GM18867 (cell line): ENCODE results near the gene DCK.

ENCODE experiments used
- ATAC-seq: cut with Tn5 transposase; IDR thresholded peaks from one replicate; pipeline ENCODE4 v1.9.1; 2021; ENCODE audit warnings: mild to moderate bottlenecking, moderate library complexity; ENCODE audit not compliant: unreplicated experiment

The DCK gene

DNA sequence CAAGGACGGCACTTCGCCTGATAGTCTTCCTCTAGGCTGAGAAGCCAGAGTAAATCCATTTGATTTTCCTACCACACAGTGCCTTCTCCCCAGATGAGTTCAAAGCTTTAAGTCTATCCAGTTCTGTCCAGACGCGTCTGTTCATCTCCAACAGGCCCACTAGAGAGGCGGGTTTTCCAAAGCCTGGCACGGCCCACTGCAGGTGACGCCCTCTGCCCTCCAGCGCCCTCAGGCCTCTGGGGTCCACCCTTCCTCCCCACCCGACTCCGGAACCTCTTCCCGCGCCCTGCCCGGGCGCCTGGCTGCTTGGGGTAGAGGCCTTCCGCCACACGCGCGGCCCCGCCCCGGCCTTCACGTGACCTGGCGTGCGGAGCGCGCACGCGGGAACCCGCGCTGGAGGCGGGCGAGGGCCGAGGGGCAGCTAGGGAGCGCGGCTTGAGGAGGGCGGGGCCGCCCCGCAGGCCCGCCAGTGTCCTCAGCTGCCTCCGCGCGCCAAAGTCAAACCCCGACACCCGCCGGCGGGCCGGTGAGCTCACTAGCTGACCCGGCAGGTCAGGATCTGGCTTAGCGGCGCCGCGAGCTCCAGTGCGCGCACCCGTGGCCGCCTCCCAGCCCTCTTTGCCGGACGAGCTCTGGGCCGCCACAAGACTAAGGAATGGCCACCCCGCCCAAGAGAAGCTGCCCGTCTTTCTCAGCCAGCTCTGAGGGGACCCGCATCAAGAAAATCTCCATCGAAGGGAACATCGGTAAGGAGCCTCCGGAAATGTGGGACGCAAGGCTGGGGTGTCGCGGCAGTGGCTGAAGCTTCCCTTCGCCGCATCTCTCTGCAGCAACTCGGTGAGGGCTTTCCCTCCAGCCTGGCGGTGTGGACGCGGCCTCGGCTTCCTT lies at the start of gene DCK:
Gene DCK, plus strand, starts transcription at position 469 of the 888 bp plus-strand sequence. Its CDS starts 187 bp downstream, at position 656.
- ATAC-seq, result peak; percentile 84

DNA sequence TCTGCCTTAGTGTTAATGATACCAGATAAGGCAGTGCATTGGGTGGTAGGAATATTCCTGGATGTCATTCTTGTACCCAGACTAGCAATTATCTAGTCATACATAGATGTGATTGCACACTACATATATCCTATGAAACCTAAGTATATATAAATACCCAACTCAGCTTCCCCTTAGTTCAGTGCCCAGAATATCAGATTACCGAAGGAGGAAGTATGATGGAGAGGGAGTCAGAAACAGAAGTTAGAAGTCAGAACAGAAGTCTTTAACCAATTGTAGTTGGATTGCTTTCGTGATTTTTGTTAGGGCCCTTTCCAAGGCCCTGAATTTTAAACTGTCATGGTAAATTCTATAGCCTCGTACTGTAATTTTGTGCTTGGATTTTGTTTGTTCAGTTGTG lies 48.4 kb upstream of the DCK start:
- ATAC-seq, result no peak

DNA sequence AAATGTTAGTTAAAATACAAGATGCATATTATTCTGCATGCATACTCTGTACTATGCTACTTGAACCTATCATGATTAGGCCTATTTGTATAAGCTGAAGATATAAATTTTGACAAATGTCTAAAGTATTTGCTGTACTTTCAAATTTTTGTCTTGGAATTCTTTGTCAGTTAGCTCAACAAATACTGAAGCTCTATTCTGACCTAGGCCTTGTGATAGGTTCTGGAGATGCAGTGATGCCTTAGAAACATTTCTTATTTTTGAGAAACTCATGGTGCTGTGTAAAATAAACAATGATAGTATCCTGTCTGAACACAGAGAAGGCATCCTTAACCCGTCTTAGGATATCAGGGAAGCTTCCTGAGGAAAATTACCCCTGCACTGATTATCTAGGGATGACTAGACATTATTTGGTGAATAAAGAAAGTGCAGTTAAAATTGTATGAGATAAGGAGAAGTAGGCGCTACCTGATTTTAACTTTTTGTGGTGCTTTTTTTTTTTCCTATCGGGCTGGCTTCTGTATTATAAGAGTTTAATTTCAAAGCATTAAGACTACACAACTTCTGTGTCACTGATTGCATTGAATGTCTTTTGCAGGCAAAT lies 47.9 kb upstream of the DCK start:
- no peak for ATAC-seq

DNA sequence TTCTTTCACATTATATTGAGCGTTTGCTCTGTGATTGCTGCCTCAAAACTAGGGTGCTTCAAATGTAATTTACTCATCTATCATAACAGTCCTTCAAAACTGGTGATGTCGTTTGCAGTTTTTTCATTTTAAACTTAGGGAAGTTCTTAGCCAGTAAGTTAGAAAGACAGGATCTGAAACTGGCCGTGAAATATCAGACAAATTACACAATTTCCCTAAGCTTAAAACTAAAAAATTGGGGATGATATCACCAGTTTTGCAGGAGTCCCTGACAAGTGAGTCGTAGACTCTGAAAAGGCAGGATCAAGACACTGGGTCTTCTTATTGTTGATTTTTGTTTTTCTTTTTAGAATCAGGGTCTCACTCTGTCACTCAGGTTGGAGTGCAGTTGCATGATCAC lies 46.5 kb upstream of the DCK start:
- no peak for ATAC-seq

DNA sequence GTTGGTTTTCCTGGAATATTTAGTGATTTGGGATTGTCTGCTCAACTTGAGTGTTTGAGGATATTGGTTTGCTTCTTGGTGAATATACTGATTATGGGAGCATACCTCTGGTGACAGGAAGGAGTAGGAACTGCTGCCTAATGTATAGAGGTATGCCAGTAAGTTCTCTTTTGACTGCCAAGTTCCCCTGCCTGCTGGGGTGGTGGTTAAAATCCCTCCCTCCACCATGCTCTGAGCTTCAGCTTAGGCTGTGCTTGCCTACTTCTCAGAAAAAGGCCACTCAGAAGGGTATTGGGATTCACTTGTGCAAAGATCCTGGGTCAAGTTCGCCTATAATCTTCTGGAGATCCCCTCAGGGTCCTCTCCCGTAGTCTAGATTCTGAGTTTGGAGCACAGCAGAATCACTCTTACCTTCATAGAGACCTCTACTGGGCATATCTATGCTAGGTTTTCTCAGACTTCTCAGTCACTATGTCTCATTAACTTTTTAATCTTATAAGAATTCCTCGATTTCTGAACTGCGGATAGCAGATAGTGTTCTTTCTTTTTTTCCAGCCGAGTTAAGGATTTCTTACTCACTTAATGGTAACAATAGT lies 44.7 kb upstream of the DCK start:
- peak; percentile 52 for ATAC-seq

DNA sequence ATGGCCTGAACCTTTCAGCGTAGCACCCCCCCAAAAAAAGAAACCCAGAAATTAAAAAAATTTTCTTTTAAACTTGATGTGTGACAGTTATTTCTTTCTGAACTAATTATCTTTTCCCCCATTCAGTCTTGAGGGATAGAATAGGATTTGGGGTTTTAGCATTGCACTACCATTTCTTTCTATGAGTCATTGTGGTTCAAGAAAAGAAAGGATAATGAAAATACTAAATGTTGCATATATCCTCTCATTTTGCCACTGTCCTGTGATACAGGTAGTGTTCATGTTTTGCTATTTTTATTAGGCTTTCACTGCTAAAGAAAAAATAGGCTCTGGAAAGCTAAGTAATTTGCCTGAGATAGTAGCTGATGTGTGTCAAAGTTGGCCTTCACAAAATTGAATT lies 39.4 kb upstream of the DCK start:
- ATAC-seq, result no peak

DNA sequence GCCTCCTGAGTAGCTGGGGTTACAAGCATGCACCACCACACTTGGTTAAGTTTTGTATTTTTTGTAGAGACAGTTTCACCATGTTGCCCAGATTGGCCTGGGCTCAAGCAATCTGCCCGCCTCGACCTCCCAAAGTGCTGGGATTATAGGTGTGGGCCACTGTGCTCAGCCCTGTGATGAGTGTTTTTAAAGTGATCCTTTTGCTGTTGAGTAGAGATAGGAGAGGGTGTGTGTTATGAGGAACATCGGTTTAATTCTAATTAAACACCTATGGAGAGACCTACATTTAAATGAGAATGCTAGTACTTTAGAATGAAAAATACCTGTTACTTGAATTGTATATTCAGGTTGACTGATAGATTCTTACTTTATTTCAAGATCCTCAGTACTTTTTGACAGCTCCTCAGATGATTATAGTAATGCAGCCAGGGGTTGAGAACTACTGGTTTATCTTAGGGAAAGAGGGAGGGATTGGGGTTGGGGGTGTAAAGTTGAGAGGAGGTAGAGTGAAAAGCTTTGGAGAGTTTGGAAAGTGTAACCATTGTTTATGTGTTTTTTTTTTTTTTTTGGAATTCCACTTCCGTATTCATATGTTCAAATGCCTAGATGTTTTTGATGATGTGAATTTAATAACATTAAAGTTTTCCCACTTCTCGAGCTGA lies 36.8 kb upstream of the DCK start:
- ATAC-seq, result no peak

DNA sequence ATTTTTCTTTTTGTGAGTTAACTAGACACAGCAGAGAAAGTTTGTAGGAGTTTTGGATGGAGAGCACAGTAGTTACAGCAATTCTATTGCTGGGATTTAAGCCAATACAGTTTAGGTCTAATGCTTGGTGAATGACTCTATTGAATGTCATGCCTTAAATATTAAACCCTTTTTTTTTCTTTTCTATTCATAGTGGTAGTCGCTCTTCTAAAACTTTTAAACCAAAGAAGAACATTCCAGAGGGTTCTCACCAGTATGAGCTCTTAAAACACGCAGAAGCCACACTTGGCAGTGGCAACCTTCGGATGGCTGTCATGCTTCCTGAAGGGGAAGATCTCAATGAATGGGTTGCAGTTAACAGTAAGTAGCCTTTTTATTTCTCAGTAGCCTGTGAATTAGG lies 34.8 kb upstream of the DCK start:
- no peak for ATAC-seq

DNA sequence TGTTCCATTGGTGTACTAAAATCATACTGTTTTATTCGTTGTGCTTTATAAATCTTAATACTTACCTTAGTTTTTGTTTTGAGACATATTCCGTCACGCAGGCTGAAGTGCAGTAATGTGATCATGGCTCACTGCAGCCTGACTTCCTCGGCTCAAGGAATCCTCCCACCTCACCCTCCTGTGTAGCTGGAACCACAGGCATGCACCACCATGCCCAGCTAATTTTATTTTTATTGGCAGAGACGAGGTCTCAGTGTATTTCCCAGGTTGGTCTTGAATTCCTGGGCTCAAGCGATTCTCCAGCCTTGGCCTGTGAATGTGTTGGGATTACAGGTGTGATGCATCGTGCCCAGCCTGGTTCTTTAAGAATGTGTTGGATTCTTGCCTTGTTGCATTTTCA lies 24.4 kb upstream of the DCK start:
- no peak for ATAC-seq

DNA sequence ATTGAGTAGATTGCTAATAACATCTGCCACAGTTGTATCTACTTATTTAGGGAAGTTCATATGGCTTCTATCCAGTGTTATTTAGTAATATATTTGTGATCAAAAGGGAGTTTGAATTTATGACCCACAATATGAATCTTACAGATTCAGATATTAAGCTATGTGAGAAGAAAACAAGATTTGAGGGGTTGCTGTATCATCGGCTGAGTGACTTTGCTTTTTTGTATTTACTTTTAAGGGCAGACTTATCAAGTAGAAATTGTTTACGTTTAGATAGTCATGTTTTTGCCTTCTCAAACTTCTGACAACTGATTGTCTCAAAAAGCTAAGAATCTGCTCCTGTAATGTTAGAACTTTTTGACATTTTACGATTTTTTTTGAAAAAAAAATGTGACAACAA lies 17.2 kb upstream of the DCK start:
- no peak for ATAC-seq

DNA sequence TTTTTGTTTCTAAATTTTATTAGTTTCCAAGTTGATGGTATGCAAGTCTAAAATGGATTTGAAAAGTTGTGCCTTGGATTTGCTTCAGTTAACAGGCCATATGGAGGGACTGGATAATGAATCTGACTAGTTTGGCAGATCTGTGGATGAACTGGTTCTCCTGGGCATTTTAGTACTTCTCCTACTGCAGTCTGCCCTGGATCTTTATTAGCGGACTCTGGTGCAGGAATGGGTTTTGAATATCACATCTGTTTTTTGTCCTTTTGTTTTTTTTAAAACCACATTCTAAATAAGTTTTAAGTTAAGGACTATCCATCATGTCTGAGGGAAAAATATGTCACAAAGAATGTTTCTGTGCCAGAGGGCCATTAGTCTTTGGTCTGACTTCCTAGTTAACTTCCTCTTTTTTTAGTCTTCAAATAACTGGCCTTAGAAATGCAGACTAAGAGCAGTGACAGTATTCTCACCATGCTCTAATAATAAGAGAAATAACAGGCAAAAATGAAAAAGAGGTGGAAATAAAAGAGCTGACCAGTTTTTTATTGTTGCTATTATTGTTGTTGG lies 13.9 kb upstream of the DCK start:
- peak; percentile 52 for ATAC-seq

DNA sequence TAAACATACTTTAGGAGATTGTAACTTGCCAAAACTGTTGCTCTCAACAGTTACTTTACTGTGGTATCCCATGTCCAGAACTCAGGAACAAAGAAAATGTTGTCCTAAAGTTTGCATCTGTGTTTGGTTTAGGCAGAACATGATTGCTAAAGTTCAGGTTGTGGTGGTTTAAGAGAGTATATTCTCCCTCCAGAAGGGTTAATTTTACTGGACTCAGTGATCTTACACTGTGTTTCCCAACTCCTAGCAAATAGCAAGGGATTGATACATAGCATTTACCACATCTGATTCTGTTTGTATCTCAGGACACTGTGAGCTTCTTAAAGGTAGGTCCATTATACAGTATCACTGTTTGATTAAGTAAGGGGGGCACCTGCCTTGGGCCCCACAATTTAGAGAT lies 13.3 kb upstream of the DCK start:
- no peak for ATAC-seq

DNA sequence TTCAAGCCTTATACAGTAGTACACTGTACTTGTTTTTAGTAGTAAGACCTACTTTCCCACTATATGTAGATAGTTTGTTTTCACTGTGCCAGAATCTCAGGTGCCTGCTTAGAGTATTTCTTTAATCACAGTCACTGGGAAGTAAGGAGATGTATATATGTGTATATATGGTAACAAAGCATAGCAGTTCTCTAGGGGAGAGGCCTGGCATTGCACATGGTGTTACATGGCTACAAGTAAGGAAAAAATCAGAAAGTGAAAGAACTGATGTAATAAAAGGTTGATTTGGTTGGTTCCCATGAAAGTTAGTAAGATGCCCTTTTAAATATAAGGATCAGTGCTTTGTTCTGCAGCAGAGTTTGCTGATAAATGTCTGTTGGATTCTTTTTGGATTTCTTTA lies 9.3 kb upstream of the DCK start:
- ATAC-seq, result no peak

DNA sequence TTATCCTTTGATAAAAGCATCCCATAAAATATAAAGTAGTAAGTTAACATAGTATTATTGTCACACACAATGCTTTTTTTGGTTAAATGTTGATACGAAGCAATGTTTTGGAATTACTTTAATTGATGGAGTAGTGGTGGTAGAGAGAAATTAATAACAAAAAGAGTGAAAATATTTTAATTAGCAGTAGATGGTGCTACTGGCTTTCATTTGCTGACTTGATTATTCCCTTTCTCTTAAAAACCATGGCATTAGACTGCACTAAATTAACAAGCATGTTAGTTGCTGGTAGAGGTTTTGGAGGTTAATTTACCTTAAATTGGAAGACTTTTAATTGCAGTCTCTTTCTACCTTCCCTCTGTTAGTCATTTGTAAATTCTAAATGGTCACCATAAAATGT lies 8.9 kb upstream of the DCK start:
- no peak for ATAC-seq

DNA sequence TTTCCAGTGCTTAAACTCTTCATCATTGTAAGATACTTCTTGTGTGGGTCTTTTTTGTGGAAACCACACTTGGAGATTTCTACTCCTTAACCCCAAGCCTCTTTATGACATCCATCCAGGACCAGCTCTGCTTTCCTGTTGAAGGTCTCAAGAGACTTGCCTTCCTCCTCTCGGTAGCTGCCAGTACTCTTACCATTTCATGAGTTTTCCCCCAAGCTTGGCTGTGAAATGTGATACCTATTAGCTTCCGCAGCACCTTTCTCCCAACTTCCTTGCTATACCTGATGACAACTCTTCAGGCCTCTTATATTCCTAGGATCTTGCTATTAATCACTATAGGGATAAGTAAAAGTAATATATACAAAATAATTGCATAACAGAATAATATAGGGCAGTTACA lies 1.9 kb upstream of the DCK start:
- no peak for ATAC-seq

DNA sequence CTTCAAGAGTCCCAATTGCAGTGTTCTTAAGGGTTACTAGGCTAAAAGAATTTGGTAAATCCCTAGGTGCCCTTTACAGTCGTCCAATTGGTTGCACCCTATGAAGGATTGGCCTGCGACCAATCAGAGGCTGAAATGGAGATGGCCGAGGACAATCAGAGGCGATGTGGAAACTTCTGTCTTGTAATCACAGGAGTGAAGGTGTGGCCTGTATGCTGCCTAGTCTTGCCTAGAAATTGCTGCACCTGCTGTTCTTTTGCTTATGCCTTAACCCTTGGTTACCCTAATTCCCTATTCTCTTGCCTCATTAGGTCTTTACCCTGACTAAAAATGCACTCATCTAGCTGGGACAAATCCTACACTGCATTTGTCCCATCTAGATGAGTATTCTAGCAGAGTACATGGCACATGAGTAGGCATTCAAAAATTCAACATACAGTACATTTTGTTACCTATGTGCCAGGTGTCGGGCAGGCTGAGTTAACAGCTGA lies 1.0 kb upstream of the DCK start:
- no peak for ATAC-seq

DNA sequence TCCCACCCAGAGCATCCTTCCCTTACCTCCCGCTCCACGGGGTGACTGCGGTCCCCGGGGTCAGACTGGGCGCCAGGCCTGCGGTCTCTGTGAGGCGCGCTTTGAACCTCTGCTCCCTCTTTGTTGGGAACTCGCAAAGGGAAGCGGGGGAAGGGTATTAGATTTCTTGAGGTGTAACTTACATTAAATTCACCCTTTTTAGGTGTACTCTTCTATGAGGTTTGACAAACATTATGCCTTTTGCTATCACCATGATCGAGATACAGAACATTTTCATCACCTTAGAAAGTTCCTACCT lies 569 bp downstream of the DCK start:
- no peak for ATAC-seq

DNA sequence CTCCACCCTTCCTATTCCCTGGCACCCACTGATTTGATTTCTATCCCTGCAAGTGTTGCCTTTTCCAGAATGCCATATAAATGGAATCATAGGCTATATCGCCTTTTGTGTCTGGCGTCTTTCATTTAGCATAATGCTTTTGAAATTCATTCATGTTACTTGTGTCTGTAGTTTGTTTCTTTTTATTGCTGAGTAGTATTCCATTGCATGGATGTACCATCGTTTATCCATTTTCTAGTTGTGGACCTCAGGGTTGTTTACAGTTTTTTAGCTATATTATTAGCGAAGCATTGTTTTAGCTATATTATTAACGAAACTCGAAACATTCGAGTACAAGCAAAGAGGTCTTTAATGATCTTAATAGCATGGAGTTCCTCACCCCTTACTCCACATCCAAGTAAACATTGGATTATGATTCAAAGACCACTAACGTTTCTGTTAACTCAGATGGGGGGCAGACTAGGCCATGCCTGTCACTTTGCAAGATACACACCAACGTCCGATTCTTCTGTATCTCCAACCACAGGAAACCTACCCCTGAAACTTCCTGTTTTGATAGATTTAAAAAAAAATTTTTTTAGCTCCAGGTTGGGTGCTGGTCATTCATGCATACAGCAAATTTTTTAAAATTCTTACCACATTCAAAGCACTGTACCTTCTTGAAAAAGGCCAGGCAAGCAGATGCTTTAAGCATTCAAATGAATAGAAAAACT lies 1.1 kb downstream of the DCK start:
- ATAC-seq, result peak; percentile 46

DNA sequence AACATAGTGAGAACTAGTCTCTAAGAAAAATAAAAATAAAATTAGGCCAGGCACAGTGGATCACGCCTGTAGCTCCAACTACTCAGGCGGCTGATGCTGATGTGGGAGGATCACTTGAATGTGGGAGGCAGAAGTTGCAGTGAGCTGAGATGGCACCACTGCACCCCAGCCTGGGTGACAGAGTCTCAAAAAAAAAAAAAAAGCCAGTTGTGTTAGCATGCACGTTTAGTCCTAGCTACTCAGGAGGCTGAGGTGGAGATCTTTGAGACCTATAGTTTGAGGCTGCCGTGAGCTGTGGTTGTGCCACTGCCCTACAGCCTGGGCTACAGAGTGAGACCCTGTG lies 2.5 kb downstream of the DCK start:
- ATAC-seq, result no peak

DNA sequence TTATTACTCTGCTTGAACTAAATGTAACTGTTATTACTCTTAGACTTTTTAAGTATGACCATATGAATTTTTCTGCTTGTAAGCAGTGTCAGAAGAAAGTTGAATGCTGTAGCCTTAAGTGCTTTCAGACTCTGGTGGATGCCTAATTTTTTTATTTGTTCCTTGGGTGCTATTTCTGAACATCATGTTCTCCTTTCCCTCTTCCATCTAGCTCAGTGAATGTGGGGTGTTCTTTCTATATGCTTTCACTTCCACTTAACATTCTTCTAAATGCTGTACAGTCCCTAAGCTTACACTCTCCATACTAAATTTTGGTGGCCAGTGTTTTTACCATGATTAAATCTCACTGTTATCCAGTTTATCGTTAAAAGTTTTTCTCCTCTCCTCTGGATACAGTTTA lies 3.6 kb downstream of the DCK start:
- no peak for ATAC-seq

DNA sequence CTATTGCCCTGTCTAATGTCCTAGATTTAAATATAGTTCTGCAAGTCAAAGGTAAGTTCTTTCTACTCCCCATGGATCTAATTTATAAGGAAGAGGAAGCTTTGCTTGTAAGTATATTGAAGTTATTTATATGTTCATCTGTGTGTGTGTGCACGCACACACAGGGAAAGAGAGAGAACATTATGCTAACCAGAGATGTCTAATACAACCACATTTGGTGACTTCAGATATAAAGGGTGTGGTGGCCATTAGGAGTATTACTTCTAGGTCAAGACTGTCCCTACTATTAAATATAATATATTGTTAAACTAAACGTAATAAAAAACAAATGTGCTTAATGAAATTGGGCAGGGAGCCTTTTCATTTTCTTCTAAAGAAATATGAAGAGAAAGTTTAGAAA lies 4.1 kb downstream of the DCK start:
- no peak for ATAC-seq
